SU-DHL-6 (cell line): ENCODE results near the gene RASSF4.

Source experiments
- EZH2phosphoT487 ChIP-seq: fragments of 200-600 bp; sonication (generic), shearing (Covaris generic); conservative IDR thresholded peaks from 2 replicates; pipeline ENCODE4 v1.6.1; 2018; ENCODE audit warnings: mild to moderate bottlenecking, antibody characterized with exemption, low read length, moderate library complexity, mixed read lengths
- TF ChIP-seq, protein P1 (sequence below): fragments of 200-600 bp; sonication (generic); IDR thresholded peaks from one replicate; pipeline ENCODE4 v1.5.1; 2017; ENCODE audit warnings: antibody characterized with exemption, mild to moderate bottlenecking, low read length, moderate library complexity; ENCODE audit not compliant: insufficient read depth, poor library complexity, severe bottlenecking

DNA sequence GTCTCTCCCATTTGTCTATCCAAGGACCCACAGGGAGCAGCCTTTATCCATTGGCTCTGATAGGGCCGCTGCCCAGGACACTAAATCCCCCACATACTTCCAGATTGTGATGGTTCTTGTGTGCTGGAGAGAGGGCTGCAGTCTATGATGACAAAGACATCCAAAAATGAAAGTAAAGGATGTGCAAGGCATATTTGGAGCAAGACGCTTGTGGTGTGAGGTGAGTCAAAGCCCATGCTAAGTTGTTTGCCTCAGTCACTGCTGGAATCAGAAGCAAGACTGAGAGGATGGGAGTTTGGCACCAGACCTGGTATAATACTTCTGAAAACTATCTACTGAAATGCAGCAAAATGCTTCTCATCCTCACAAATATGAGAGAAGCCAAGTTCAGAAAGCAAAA is 63.8 kb downstream of the RASSF4 start:
- TF ChIP-seq, protein P1, sequence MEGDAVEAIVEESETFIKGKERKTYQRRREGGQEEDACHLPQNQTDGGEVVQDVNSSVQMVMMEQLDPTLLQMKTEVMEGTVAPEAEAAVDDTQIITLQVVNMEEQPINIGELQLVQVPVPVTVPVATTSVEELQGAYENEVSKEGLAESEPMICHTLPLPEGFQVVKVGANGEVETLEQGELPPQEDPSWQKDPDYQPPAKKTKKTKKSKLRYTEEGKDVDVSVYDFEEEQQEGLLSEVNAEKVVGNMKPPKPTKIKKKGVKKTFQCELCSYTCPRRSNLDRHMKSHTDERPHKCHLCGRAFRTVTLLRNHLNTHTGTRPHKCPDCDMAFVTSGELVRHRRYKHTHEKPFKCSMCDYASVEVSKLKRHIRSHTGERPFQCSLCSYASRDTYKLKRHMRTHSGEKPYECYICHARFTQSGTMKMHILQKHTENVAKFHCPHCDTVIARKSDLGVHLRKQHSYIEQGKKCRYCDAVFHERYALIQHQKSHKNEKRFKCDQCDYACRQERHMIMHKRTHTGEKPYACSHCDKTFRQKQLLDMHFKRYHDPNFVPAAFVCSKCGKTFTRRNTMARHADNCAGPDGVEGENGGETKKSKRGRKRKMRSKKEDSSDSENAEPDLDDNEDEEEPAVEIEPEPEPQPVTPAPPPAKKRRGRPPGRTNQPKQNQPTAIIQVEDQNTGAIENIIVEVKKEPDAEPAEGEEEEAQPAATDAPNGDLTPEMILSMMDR: no peak
- no peak for TF ChIP-seq EZH2phosphoT487
